Activated CD8-positive, alpha-beta T cell treated with anti-CD3 and anti-CD28 coated beads for 36 hours (primary cell): ENCODE measurements around the gene PCDHGA2. TPM values are rescaled to one million over a fixed set of nuclear protein-coding genes. Genes with fewer than 3 reads are reported as not detected.
"Not testable (repeated sequence)": the region's sequence is repeated elsewhere in the genome, so short reads cannot be mapped to it uniquely, and the experiment has no call there.

ENCODE experiments used
- ATAC-seq: fragments of 200-7000 bp; cut with Tn5 transposase; one replicate; pipeline ENCODE4 v1.10.0; 2021; ENCODE audit warnings: mild to moderate bottlenecking, moderate library complexity
- CTCF ChIA-PET: fragments of 350-600 bp; sonication (Branson Sonifier 250); formaldehyde crosslinking; loops from one replicate; lab custom pipeline; 2021; ENCODE audit warnings: antibody characterized with exemption; lab: Charles Lee
- POLR2A ChIA-PET: fragments of 350-600 bp; sonication (Branson Sonifier 250); formaldehyde crosslinking; loops from one replicate; lab custom pipeline; 2021; ENCODE audit warnings: antibody characterized with exemption; lab: Charles Lee
- DNase-seq: peaks from one replicate; pipeline ENCODE4 v3.0.0-alpha.2; 2020
- H3K27ac Mint-ChIP-seq: one replicate; pipeline ENCODE4 v1.8.0; 2021; ENCODE audit warnings: mild to moderate bottlenecking, mixed read lengths
- H3K27me3 Mint-ChIP-seq: one replicate; pipeline ENCODE4 v1.8.0; 2021; ENCODE audit warnings: mixed read lengths
- H3K36me3 Mint-ChIP-seq: one replicate; pipeline ENCODE4 v1.8.0; 2021; ENCODE audit warnings: low read depth, mixed read lengths
- H3K4me1 Mint-ChIP-seq: one replicate; pipeline ENCODE4 v1.8.0; 2021; ENCODE audit warnings: low read depth, mixed read lengths
- H3K4me3 Mint-ChIP-seq: one replicate; pipeline ENCODE4 v1.8.0; 2021; ENCODE audit warnings: mild to moderate bottlenecking, moderate library complexity, mixed read lengths
- H3K9me3 Mint-ChIP-seq: one replicate; pipeline ENCODE4 v1.8.0; 2021; ENCODE audit warnings: mixed read lengths
- CTCF ChIP-seq: fragments of 200-600 bp; IDR thresholded peaks from one replicate; pipeline ENCODE4 v1.8.0; 2022; ENCODE audit warnings: antibody characterized with exemption, mild to moderate bottlenecking
- intact Hi-C: fragments of 100-400 bp; cut with micrococcal nuclease; formaldehyde crosslinking; loops from one replicate; pipeline ENCODE4 v1.10.0; 2022
- total RNA-seq, 2 experiments: library from RNA; stranded (reverse); gene quantifications; one replicate each; pipeline ENCODE4 v1.2.3, GENCODE V29; 2021

The PCDHGA2 gene
- total RNA-seq, 2 experiments from 2014 or later, result not detected

DNA sequence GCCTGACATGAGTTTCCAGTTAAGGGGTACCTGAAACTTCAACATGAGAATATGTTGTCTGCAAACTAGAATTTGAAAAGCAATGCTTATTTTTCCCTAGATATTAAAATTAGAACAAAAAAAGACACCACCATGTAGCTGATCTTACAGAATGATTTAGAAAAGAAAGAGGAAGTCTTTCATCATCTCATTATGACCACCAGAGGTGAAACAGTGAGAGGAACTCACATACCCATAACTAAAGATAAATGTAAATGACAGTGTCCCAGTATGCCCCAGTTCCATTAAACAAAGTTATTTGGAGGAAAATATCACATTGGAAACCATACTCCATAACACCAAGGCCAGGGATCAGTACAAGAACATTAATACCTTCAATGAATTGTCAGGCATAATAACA is 24.8 kb upstream of the PCDHGA2 start:
- no peak overlapping the region for H3K4me3 Mint-ChIP-seq
- peaks cover 10% of the 10 kb centered on the region for H3K4me1 Mint-ChIP-seq
- H3K36me3 Mint-ChIP-seq, result peaks cover 71% of the 10 kb centered on the region
- peaks cover 60% of the 10 kb centered on the region for H3K9me3 Mint-ChIP-seq
- H3K27ac Mint-ChIP-seq, result no peak overlapping the region
- ChIA-PET POLR2A (no interaction called here), CTCF (no interaction called here)
- no peak for ATAC-seq
- TF ChIP-seq CTCF, result no peak
- no peaks in the 10 kb centered on the region for H3K27me3 Mint-ChIP-seq
- intact Hi-C loops, result no loop called here
- DNase-seq, result no peak

- Mint-ChIP-seq H3K4me1 (peaks cover 27% of the 10 kb centered on the region), H3K36me3 (peaks cover 83% of the 10 kb centered on the region), H3K9me3 (peaks cover 60% of the 10 kb centered on the region)
- CTCF ChIA-PET, result interaction anchor here (0.6 to 1.4 kb wide), 3 partner anchors 53 to 508 kb away, joined by 3 read pairs; partner anchors contain the start of genes PCDHGB3 and PCDHGB5
- DNase-seq, intact Hi-C loops, H3K4me3 Mint-ChIP-seq, H3K27ac Mint-ChIP-seq, POLR2A ChIA-PET, H3K27me3 Mint-ChIP-seq, ATAC-seq: not testable (repeated sequence)
These were observed 21.6 kb upstream of the PCDHGA2 start for GRCh38 chr5:141316963-141317362.

DNA sequence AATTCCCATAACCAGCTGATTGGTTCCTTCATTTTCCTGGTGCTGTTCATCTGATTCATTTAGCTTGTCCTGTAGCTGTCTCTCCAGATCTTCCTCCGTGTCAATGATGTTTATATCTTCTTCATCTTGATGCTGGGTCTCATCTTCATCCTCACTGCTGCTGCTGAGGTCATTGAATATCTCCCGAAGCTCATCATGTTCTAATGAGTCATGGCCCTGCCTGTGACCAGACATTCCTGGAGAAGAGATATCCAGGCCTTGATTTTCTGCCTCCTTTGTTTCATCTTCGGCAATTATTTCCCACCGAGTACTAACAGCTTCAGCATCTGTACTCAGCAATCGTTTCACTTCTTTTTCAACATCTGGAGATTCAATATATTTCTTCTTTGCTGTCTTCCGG is 19.4 kb upstream of the PCDHGA2 start:
- no peak for TF ChIP-seq CTCF
- Mint-ChIP-seq H3K27ac (peak overlapping the region; percentile 98), H3K4me1 (peaks cover 27% of the 10 kb centered on the region), H3K27me3 (no peaks in the 10 kb centered on the region), H3K4me3 (peak overlapping the region; percentile 95), H3K36me3 (peaks cover 64% of the 10 kb centered on the region), H3K9me3 (peaks cover 50% of the 10 kb centered on the region)
- intact Hi-C loops, result no loop called here
- POLR2A ChIA-PET, result interaction anchor here (1.3 to 2.0 kb wide), 3 partner anchors 12 to 173 kb away, joined by 3 to 8 read pairs (median 4); no protein-coding TSS in a partner anchor
- CTCF ChIA-PET, result interaction anchor here (1.0 to 3.5 kb wide), 22 partner anchors 8 to 248 kb away, joined by 3 to 36 read pairs (median 6); partner anchors contain the start of genes PCDHB11, PCDHGA1, PCDHGA10 and PCDHGA2
- DNase-seq (no peak), ATAC-seq (no peak)

GRCh38 chr5:141319699-141320098 is 18.9 kb upstream of the PCDHGA2 start:
- no peak for ATAC-seq
- POLR2A ChIA-PET, result interaction anchor here (0.6 to 2.0 kb wide), 10 partner anchors 10 to 1650 kb away, joined by 3 to 8 read pairs (median 4); no protein-coding TSS in a partner anchor
- CTCF ChIA-PET, result interaction anchor here (0.9 to 3.5 kb wide), 34 partner anchors 8 to 247 kb away, joined by 3 to 36 read pairs (median 5); partner anchors contain the start of genes PCDHB11, PCDHB12, PCDHGA1 and PCDHGA10
- Mint-ChIP-seq H3K9me3 (peaks cover 46% of the 10 kb centered on the region), H3K27me3 (no peaks in the 10 kb centered on the region), H3K4me1 (peaks cover 27% of the 10 kb centered on the region), H3K4me3 (peak overlapping the region; percentile 95), H3K36me3 (peaks cover 60% of the 10 kb centered on the region), H3K27ac (peak overlapping the region; percentile 98)
- TF ChIP-seq CTCF, result no peak
- intact Hi-C loops, result loop anchor here (10.0 kb wide), 2 partner anchors 195 to 245 kb away; no protein-coding TSS in a partner anchor
- DNase-seq, result no peak

GRCh38 chr5:141320225-141321169 is 18.1 kb upstream of the PCDHGA2 start, which contains the start of gene TAF7:
Gene TAF7 (minus strand): TSS chr5:141320784. CDS start chr5:141320044, 740 bp downstream.
- Mint-ChIP-seq H3K27ac (peak within 1 kb of the TSS; percentile 98), H3K9me3 (peaks cover 38% of the 10 kb centered on the region), H3K27me3 (no peaks in the 10 kb centered on the region), H3K4me3 (peak within 1 kb of the TSS; percentile 95), H3K36me3 (peaks cover 52% of the 10 kb centered on the region), H3K4me1 (peaks cover 25% of the 10 kb centered on the region)
- ChIA-PET CTCF (interaction anchor here (0.6 to 3.5 kb wide), 41 partner anchors 9 to 316 kb away, joined by 3 to 36 read pairs (median 4); partner anchors contain the start of genes HDAC3, PCDHB11, PCDHB12 and PCDHB14), POLR2A (interaction anchor here (0.6 to 2.0 kb wide), 12 partner anchors 9 to 1651 kb away, joined by 3 to 8 read pairs (median 4); no protein-coding TSS in a partner anchor)
- peak; percentile 93 for DNase-seq
- intact Hi-C loops, result loop anchor here (10.0 kb wide), 2 partner anchors 194 to 244 kb away; no protein-coding TSS in a partner anchor
- peak; percentile 89 for TF ChIP-seq CTCF
- ATAC-seq, result peak; percentile 93
